DMS153 treated with DMSO at 0.1 percent for 48 hours (cell line): Measurements from ENCODE around the gene ZNF862.
"Not testable (repeated sequence)": the region's sequence is repeated elsewhere in the genome, so short reads cannot be mapped to it uniquely, and the experiment has no call there.

ENCODE experiments used
- DNase-seq: peaks from one replicate; lab custom pipeline; 2025; ENCODE audit not compliant: unreplicated experiment; lab: John Stamatoyannopoulos, UW

ZNF862 gene

DNA sequence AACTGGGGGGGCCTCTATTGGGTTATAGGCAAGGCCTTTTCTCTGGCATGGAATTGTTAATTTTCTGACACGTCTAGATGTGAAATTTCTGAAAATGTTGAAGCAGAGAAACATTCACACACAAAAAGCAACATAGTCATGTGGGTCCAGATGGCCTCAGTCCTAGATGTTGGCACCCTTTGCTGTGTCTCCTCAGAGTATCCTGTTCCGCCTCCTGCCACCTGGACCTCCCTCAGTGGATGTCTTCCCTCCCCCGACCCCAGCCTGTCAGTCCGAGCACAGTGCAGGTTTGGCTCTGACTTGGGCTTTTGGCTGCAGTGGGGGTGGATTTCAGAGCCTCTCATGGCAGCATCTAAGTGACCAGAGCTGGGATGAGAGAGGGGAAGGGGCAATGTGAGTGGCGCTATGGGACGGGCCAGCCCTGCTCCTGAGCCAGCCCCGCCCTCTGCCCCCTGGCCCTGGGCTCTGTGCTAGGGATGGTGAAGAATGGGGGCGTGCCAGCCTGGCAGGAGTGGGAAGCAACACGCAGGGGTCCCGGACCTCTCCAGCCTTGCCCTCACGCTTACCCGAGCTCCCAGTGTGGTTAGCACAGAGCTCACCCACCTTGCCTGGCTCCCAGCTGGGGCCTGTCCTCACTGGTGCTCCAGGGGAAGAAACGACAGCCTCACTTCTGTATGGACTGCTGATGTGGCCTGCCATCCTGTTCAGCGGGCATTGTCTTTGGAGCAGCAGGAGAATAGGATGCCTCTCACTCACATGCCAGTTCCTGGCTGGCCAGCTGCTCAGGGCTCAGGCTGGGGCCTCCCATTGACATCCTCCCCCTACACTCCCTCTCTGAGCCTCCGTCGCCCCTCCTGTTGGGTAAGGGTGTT, 41.8 kb downstream of the ZNF862 start:
- no peak for DNase-seq

DNA sequence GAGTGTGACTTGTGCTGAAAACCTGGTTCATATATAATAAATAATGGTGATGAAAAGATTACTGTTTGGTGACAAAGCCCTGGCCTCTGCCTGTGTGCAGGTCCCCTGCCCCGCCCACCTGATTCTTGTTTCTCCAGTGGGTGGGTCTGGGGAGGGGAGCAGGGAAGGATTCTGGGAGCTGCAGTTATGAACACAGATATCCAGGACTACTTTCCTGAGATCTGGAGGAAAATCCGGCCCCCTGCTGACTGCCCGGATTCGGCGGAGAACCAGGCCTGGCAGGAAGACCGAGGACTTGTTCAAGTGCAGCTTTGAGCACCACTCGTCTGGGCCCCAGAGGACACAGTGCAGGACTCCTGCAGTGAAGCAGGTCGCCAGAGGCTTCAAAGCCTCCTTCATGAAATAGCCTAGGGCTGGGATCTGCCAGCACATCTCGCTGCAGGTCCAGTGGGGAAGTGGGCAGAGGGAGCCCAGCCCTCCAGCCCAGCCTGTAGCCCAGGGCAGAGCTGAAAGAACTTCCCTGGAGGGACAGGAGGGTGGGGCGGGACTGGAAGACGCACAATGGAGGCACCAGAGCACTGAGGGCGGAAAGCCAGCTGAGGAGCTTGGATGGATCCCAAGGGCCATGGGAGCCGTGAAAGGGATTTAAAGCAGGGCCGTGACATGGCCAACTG, 42.6 kb downstream of the ZNF862 start:
- DNase-seq: no peak

DNA sequence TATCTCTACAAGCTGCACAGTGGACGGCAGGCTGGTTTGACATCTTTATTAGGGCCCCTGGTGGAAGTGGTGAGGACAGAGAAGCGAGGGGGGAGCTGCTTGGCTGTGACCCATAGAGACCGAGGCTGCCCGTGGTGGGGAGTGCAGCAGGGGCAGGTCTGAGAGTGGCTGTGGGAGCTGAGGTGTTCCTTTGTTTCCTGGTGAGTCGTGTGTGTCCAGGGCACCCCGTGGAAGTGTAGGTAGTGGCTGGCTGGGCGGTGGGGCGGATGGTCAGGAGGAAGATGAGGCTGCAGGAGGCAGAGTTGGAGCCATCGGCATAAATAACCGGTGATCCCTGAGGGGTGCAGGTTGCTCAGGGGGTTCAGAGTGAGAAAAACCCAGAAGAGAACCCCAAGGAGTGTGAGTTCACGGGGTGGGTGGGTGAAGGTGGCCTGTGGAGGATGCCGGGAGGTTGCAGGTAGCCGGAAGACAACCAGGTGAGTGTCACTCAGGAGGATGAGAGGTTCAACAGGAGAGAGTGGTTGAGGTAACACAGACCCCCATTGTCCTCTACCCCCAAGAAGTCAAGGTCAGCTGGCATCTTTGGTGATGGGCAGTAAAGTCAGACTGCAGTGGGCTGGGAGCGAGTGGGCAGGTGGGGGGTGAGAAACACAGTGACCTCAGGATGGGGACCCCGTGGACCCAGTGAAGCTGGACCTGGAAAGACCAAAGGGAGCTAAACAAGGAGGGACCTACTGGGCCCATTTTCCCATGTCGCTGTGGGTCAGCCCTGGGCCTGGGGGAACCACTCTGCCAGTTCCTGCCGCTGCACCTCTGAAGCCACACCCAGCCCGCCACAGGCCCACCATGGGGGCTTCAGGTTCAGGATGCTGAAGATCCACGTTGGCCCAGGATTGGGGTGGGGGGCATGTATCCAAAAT, 43.4 kb downstream of the ZNF862 start:
- DNase-seq: no peak

DNA sequence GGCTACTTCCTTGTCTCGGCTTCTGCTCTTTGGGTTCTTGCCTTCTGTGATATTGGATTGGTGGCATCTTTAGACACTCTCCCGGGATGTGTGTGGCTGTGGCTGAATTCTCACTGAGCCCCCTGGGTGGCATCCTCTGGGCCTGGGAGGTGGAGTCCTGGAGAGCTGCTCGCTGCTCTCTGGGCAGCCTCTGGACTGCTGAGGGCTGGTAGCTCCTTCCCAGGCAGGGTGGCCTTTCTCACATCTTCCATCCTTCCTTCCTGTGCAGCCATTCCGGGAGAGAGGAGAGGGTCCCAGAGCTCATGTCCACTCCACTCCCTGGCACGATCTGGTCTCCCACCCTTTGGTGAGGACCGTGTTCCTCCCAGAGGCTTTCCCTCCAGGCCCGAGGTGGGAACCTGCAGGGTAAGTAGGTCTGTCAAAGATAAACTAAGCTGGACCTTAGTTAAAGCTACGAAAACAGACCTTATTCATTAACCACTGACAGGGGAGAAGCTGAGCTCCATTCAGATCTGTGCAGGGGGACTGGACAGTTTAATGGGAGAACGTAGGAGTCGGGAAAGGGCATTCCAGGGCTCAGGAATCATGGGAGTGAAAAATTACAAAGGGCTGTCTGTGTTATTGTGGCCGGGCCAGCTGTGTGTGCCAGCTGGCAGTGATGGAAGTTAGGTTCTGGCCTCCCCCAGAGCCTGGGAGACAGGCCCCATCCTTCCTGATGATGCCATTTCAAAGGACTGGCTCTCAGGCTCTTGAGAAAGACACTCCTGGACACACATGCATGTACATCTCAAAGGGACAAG, 44.3 kb downstream of the ZNF862 start:
- DNase-seq: no peak

DNA sequence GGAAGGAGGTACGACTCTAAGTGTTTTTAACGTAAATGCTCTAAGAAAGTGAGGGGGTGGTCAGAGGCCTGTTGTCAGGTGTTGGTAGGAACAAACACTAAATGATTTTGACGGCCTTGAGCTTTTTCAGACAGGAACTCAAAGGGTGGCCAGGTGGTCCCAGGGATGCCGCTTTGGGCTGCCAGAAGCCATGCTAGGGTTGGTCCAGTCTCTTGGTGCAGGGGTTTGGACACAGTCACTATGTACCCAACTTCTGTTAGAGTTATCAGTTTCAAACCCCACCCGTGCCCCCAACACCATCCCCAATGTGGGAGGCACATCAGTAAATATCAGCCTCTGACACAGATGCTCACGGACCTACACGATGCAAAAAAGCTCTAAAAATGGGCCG, 44.9 kb downstream of the ZNF862 start:
- DNase-seq: no peak

DNA sequence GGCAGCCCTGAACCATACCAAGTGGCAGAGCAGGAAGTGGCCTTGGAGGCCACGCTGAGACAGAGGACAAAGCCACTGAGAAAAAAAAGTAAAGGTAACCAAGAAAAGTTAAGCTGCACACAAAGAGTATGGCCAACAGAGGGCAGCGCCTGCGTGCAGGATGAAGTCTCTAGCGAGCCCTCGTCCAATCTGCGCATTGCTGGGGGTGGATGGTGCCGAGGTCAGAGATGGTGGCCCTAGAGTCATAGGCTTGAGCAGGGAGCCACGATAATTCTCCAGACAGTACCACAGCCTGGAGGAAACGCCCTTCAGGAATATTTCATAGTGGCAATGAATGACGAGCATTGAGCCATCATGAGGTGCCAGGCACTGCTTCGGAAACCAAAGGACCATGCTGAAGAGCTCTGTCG, 45.3 kb downstream of the ZNF862 start:
- peak; percentile 42 for DNase-seq

DNA sequence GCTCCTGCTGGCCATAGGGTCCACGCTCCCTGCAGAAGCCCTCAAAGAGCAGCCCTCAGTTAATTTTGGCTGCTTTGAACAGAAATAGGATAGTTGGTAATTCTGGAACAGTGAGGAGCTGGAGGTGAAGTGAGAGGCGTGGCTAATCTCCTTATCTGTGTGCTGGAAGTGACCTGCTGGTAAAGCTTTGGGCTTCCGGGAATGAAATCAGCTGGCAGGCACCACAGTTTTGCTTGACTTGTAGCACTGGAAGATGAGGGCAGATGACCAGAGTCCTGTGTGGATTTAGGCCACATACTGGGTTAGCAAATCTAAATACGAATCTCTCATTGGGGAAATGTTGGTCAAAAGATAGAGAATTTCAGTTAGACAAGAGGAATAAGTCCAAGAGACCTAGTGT, 45.8 kb downstream of the ZNF862 start:
- no peak for DNase-seq

DNA sequence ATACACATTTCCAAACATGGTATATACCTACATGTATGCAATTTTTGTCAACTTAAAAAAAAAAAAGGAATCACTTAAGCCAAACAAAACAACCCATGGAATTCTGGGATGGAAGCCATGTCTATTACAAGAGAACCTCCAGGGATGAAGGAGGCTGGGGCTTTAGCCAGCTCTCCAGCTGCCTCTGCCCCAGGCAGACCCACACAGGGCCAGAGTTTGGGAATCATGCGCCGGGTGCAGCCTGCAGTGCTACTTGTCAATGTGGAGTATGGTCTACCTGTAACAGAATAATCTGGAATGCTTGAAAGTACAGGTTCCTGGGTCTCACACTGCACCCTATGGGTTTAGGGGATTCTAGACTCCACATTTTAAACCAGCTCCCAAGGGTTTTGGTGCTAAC, 46.4 kb downstream of the ZNF862 start:
- DNase-seq: no peak

DNA sequence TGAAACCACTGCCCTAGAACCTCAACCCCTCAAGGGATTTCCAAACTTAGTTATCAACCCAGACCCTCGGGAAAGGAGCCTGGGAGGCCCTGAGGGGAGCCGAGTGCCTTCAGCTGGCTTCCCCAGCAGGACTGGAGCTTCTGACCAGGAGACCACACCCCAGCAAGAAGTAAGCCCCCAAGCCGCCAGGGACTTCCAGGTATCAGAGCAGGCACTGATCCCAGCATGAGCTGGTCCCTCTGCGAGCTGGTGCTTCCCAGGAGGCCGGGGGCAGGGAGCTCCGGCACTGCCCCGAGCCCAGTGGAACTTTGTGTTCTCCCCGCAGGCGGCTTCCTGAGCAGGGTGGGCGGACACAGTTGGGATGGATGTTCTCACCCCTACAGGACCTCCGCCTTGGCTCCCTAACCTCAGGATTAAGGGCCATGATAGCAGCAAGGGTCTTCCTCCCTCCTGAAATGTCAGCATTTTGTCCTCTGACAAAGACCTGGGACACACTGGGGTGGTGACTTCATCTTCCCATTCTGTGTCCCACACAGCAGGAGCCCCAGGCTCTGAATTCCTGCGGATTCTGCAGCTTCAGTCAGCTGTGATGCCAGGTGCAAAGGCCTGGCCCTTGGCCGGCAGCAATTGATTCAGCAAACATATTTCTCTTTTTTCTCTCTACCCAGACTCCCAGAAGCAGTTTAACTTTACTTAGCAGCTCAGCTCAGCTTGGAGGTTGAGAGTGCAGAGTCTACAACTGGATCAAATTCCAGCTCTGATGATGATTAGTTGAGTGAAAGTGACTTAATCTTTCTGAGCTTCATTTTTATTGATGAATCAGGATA, 47.2 kb downstream of the ZNF862 start:
- DNase-seq: no peak

DNA sequence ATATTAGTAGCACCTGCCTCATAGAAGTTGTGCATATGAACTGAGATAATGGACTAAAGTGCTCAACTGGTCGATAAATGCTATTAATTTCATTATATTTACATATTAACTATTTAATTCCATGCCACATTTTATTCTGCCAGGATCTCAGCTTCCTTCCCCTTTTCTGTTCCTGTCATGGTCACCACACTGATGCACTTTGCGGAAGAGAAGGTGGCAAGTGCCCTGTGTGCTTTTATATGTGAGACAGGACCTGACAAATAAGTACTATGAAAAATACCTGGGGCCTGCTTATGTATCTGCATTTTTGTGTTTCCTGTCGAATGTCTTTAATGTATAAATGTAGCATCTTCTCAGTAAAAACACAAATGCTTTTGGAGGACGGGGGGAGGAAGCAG, 47.8 kb downstream of the ZNF862 start:
- no peak for DNase-seq

DNA sequence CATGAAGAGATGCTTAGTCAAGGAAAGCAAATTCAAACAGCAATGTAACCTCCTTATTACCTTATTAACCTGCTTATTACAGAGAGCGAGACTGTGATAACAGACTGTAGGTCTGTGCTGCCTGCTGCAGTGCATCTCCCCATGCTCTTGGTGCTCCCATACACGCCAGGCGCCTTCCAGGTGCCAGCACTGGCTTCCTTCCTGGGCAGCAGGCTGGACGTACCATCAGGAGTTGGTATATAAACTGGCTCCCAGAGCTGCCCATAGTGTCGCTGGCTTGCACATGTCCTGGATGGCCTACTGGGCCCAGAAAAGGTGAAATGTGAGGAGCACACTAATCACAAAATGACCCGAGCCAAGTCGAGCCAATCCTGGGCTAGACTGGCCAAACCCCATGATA, 49.1 kb downstream of the ZNF862 start:
- no peak for DNase-seq

DNA sequence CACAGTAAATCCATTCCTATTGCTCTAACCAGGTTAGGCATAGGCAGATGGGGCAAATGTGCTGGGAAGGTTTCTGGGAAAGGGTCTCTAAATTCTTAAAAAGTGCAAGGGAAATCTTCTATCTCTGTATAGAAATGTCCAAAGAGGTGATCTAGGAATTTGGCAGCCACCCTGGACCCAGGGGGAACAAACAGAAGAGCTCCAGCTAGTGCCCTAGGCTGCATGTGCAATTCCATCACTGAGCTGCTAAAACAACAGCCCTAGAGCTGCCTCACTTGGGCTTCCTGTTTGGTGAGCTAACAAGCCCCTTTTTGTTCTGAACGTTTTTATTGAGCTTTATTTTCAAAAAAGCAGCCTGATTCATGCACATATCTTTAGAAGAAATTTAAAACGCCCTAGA, 52.5 kb downstream of the ZNF862 start:
- DNase-seq: not testable (repeated sequence)

DNA sequence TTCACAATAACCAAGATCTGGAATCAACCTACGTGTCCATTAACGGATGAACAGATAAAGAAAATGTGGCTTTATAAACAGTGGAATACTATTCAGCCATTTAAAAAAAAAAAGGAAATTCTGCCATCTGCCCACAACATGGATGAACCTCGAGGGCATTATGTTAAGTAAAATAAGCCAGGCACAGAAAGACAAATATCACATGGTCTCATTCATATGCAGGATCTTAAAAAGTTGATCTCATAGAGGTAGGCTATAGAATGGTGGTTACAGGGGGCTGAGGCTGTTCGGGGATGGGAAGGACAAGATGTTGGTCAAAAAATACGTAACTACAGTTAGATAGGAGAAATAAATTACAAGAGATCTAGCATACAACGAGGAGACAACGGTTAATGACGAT, 56.8 kb downstream of the ZNF862 start:
- DNase-seq: not testable (repeated sequence)

DNA sequence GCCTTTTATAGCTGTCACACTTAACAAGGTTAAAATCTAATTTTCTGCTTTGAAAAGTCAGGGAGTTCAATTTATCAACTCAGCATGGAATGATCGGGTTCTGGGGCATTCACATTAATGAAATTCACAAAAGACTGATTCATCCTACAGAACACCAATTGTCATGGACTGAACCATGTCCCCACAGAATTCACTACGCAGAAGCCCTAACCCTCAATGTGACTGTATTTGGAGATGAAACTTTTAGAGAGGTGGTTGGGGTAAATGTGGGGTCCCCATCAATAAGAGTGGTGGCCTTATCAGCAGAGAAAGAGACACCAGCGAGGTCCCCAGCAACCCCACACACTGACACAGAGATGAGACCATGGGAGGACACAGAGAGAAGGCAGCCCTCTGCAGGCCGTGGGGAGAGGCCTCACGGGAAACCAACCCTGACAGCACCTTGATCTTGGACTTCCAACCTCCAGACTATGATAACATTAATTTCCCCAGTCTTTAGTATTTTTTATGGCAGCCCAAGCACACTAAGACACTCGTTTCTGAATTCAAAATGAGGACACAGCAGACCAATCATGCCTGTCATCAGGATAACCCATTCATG, 69.7 kb downstream of the ZNF862 start:
- DNase-seq: not testable (repeated sequence)

DNA sequence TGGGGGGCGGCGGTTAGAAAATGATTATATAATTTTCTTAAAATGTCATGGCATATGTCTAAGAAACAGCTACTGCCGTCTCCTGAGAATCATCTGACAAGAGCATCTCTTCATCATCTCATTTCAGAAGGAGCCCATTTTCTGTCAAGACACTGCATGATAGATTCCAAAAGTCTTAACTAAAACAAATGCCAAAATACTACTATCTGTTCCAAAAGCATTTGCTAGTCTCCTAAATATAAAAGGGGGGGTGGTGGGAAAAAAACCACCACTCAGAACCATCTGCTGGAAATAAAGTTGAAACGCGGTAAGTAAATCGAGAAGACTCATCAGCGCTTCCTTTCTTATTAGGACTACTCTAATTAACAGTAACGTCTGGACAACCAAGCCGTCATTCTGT, 72.0 kb downstream of the ZNF862 start:
- DNase-seq: not testable (repeated sequence)

DNA sequence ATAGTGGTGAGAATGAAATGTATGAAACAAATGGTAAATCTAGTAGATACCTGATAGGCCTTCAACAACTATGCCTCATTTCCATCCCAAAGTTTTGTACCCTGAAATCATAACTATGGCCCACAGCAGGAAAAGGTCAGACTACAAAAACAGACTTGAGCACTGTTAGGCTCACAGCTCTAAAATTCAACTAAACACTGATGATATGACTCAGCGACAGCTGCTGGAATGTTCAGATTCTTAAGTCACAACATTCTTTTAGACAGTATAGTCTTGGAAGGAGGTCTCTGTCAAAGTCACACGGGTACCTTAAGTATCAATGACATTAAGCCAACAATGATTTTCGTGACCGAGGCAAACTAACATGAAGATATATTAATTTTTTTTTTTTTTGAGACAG, 74.0 kb downstream of the ZNF862 start:
- not testable (repeated sequence) for DNase-seq
